Activated CD8-positive, alpha-beta T cell treated with anti-CD3 and anti-CD28 coated beads for 36 hours (primary cell): ENCODE data around the gene TDRD12. TPM values are rescaled to one million over a fixed set of nuclear protein-coding genes. Genes with fewer than 3 reads are reported as not detected.

Experiments
- ATAC-seq: fragments of 200-7000 bp; cut with Tn5 transposase; one replicate; pipeline ENCODE4 v1.10.0; 2021; ENCODE audit warnings: mild to moderate bottlenecking, moderate library complexity
- CTCF ChIA-PET: fragments of 350-600 bp; sonication (Branson Sonifier 250); formaldehyde crosslinking; loops from one replicate; lab custom pipeline; 2021; ENCODE audit warnings: antibody characterized with exemption; lab: Charles Lee
- POLR2A ChIA-PET: fragments of 350-600 bp; sonication (Branson Sonifier 250); formaldehyde crosslinking; loops from one replicate; lab custom pipeline; 2021; ENCODE audit warnings: antibody characterized with exemption; lab: Charles Lee
- DNase-seq: peaks from one replicate; pipeline ENCODE4 v3.0.0-alpha.2; 2020
- H3K27ac Mint-ChIP-seq: one replicate; pipeline ENCODE4 v1.8.0; 2021; ENCODE audit warnings: mild to moderate bottlenecking, mixed read lengths
- H3K27me3 Mint-ChIP-seq: one replicate; pipeline ENCODE4 v1.8.0; 2021; ENCODE audit warnings: mixed read lengths
- H3K36me3 Mint-ChIP-seq: one replicate; pipeline ENCODE4 v1.8.0; 2021; ENCODE audit warnings: low read depth, mixed read lengths
- H3K4me1 Mint-ChIP-seq: one replicate; pipeline ENCODE4 v1.8.0; 2021; ENCODE audit warnings: low read depth, mixed read lengths
- H3K4me3 Mint-ChIP-seq: one replicate; pipeline ENCODE4 v1.8.0; 2021; ENCODE audit warnings: mild to moderate bottlenecking, moderate library complexity, mixed read lengths
- H3K9me3 Mint-ChIP-seq: one replicate; pipeline ENCODE4 v1.8.0; 2021; ENCODE audit warnings: mixed read lengths
- intact Hi-C: fragments of 100-400 bp; cut with micrococcal nuclease; formaldehyde crosslinking; loops from one replicate; pipeline ENCODE4 v1.10.0; 2022
- total RNA-seq, 2 experiments: library from RNA; stranded (reverse); gene quantifications; one replicate each; pipeline ENCODE4 v1.2.3, GENCODE V29; 2021
- TF ChIP-seq, protein P1 (sequence below): fragments of 200-600 bp; IDR thresholded peaks from one replicate; pipeline ENCODE4 v1.8.0; 2022; ENCODE audit warnings: antibody characterized with exemption, mild to moderate bottlenecking

TDRD12 gene
- total RNA-seq, 2 experiments from 2014 or later = 0.13 TPM; not detected in 1

DNA sequence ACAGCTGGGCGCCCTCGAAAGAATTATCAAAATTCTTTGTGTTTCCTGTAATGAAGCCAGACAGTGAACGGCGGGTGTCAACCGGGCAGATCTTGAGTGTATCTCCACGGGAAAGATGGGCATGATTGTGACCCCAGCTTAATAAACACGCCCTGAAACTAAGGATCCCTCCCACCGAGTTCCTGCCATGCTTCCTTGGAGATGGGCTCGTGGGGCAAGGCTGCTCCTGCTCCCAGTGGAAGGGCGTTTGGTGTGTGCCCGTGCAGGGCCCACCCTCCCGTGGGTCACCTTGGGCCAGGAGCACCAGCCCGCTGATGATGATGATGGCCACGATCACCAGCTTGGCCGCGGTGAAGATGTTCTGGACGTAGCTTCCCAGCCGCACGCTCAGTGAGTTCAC lies 142.6 kb downstream of the TDRD12 start:
- H3K27me3 Mint-ChIP-seq = no peaks in the 10 kb centered on the region
- POLR2A ChIA-PET = no interaction called here
- DNase-seq = no peak
- no peak overlapping the region for H3K4me3 Mint-ChIP-seq
- H3K9me3 Mint-ChIP-seq = no peaks in the 10 kb centered on the region
- H3K36me3 Mint-ChIP-seq = no peaks in the 10 kb centered on the region
- TF ChIP-seq, protein P1, sequence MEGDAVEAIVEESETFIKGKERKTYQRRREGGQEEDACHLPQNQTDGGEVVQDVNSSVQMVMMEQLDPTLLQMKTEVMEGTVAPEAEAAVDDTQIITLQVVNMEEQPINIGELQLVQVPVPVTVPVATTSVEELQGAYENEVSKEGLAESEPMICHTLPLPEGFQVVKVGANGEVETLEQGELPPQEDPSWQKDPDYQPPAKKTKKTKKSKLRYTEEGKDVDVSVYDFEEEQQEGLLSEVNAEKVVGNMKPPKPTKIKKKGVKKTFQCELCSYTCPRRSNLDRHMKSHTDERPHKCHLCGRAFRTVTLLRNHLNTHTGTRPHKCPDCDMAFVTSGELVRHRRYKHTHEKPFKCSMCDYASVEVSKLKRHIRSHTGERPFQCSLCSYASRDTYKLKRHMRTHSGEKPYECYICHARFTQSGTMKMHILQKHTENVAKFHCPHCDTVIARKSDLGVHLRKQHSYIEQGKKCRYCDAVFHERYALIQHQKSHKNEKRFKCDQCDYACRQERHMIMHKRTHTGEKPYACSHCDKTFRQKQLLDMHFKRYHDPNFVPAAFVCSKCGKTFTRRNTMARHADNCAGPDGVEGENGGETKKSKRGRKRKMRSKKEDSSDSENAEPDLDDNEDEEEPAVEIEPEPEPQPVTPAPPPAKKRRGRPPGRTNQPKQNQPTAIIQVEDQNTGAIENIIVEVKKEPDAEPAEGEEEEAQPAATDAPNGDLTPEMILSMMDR = no peak
- no peak for ATAC-seq
- intact Hi-C loops = no loop called here
- CTCF ChIA-PET = no interaction called here
- no peaks in the 10 kb centered on the region for H3K4me1 Mint-ChIP-seq
- no peak overlapping the region for H3K27ac Mint-ChIP-seq

DNA sequence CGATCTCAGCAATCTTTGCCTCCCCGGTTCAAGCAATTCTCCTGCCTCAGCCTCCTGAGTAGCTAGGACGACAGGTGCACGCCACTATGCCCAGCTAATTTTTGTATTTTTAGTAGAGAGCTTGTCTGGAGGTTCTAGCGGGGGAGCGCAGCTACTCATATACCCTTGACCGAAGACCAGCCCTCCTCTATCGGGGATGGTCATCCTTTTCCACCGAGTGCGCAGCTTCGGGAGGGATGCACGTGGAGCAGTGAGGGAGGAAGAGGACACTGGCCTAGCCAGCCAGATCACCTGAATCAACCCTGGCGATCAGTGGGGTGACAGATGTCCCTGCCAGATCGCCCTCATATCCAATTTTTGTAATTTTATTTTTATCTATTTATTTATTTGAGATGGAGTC lies 143.2 kb downstream of the TDRD12 start:
- Mint-ChIP-seq H3K27me3 (no peaks in the 10 kb centered on the region), H3K36me3 (no peaks in the 10 kb centered on the region), H3K4me1 (no peaks in the 10 kb centered on the region), H3K4me3 (no peak overlapping the region), H3K27ac (no peak overlapping the region), H3K9me3 (no peaks in the 10 kb centered on the region)
- ChIA-PET CTCF (no interaction called here), POLR2A (no interaction called here)
- intact Hi-C loops = no loop called here
- TF ChIP-seq, protein P1 = no peak
- DNase-seq = no peak
- ATAC-seq = no peak

DNA sequence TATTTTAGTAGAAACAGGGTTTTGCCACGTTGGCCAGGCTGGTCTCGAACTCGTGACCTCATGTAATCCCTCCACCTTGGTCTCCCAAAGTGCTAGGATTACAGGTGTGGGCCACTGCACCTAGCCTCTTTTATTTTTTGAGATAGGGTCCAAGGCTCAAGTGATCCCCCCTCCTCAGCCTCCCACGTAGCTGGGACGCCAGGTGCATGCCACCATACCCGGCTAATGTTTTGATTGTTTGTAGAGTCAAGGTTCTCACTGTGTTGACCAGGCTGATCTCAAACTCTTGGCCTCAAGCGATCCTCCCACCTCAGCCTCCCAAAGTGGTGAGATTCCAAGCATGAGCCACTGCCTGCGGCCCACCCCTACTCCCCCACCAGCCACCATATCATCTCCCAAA lies 143.7 kb downstream of the TDRD12 start:
- no peaks in the 10 kb centered on the region for H3K4me1 Mint-ChIP-seq
- no peaks in the 10 kb centered on the region for H3K9me3 Mint-ChIP-seq
- intact Hi-C loops = no loop called here
- no peak for DNase-seq
- TF ChIP-seq, protein P1 = no peak
- no peak overlapping the region for H3K27ac Mint-ChIP-seq
- H3K4me3 Mint-ChIP-seq = no peak overlapping the region
- CTCF ChIA-PET = no interaction called here
- H3K36me3 Mint-ChIP-seq = no peaks in the 10 kb centered on the region
- POLR2A ChIA-PET = no interaction called here
- H3K27me3 Mint-ChIP-seq = no peaks in the 10 kb centered on the region
- no peak for ATAC-seq

DNA sequence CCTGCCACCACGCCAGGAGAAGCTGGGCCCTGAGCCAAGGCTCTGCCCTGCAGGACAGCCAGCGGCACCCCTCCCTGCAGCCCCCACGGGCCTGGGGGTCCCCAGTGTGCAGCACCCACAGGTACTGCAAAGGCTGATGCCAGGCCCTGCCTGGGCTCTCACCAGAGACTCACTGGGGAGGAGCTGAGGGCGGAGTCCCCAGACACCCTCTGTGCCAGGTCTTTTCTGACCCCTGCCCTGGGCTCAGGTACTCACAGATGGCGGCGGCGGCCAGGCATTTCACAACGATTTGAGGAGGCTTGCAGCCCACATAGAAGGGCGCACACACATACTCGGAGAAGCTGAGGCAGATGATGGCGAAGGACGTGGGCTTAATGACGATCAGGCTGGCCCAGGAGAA lies 144.3 kb downstream of the TDRD12 start:
- H3K27ac Mint-ChIP-seq = no peak overlapping the region
- DNase-seq (no peak), ATAC-seq (no peak)
- no peaks in the 10 kb centered on the region for H3K27me3 Mint-ChIP-seq
- no peaks in the 10 kb centered on the region for H3K9me3 Mint-ChIP-seq
- ChIA-PET CTCF (no interaction called here), POLR2A (no interaction called here)
- H3K4me3 Mint-ChIP-seq = no peak overlapping the region
- TF ChIP-seq, protein P1 = no peak
- H3K36me3 Mint-ChIP-seq = no peaks in the 10 kb centered on the region
- intact Hi-C loops = no loop called here
- H3K4me1 Mint-ChIP-seq = no peaks in the 10 kb centered on the region

DNA sequence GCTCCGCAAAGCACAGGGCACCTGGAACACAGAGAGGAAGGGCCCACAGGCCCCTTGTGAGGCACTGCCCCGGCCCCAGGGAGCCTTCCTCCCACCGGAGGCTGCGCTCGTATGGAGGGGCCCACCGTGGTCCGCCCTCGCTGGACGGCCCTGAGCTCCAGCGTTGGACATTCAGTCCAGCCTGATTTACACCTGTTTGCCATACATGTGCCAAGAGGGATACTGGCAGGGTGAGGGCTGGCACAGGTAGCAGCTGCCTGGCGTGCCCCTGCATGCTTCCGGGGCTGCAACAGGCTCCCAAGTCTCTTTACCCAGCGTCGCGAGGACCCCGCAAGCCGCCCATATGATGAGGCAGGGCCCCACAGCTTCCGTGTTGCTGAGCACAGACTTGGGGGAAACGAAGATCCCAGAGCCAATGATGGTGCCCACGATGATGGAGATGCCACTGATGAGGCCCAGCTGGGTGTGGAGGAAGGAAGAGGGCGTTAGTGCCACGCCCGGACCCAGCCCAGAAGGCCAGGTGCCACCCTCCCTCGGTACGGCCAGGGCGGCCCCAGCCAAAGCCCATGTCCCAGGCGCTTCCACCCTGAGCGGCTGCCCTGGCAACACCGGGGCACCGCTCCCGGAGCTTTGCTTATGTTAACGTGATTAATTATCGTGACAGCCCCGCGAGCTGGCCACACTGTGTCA lies 144.9 kb downstream of the TDRD12 start:
- Mint-ChIP-seq H3K9me3 (no peaks in the 10 kb centered on the region), H3K4me3 (no peak overlapping the region), H3K4me1 (no peaks in the 10 kb centered on the region), H3K27me3 (no peaks in the 10 kb centered on the region), H3K27ac (no peak overlapping the region), H3K36me3 (no peaks in the 10 kb centered on the region)
- TF ChIP-seq, protein P1 = no peak
- intact Hi-C loops = no loop called here
- DNase-seq (no peak), ATAC-seq (no peak)
- POLR2A ChIA-PET = no interaction called here
- CTCF ChIA-PET = no interaction called here
